GM21390 (cell line): ENCODE measurements around the gene VPS26C.
"Not testable (repeated sequence)": the region's sequence is repeated elsewhere in the genome, so short reads cannot be mapped to it uniquely, and the experiment has no call there.

Source experiments
- ATAC-seq: cut with Tn5 transposase; IDR thresholded peaks from one replicate; pipeline ENCODE4 v1.9.1; 2021; ENCODE audit not compliant: unreplicated experiment

VPS26C gene

GRCh38 chr21:37267269-37268185 lies at the start of gene VPS26C:
Gene VPS26C, minus strand, starts transcription at chr21:37267334. Its CDS starts 40 bp downstream, at chr21:37267294.
- peak; percentile 87 for ATAC-seq

GRCh38 chr21:37316072-37316471 lies 48.9 kb upstream of the VPS26C start:
- not testable (repeated sequence) for ATAC-seq

GRCh38 chr21:37300114-37300751 lies 33.1 kb upstream of the VPS26C start:
- no peak for ATAC-seq

- no peak for ATAC-seq
Measured at GRCh38 chr21:37297364-37297763, 30.2 kb upstream of the VPS26C start.

GRCh38 chr21:37294679-37295078 lies 27.5 kb upstream of the VPS26C start:
- no peak for ATAC-seq

- ATAC-seq, result no peak
Measured at GRCh38 chr21:37292941-37293340, 25.8 kb upstream of the VPS26C start.

- ATAC-seq, result no peak
Measured at GRCh38 chr21:37292041-37292440, 24.9 kb upstream of the VPS26C start.

GRCh38 chr21:37283191-37283710 lies 16.1 kb upstream of the VPS26C start:
- ATAC-seq, result not testable (repeated sequence)

- not testable (repeated sequence) for ATAC-seq
Measured at GRCh38 chr21:37282602-37283001, 15.5 kb upstream of the VPS26C start.

- ATAC-seq, result no peak
Measured at GRCh38 chr21:37281993-37282392, 14.9 kb upstream of the VPS26C start.

GRCh38 chr21:37281579-37281978 lies 14.4 kb upstream of the VPS26C start:
- no peak for ATAC-seq

- ATAC-seq, result not testable (repeated sequence)
Measured at GRCh38 chr21:37279271-37279670, 12.1 kb upstream of the VPS26C start.

GRCh38 chr21:37278199-37278598 lies 11.1 kb upstream of the VPS26C start:
- no peak for ATAC-seq

- no peak for ATAC-seq
Measured at GRCh38 chr21:37276377-37276776, 9.2 kb upstream of the VPS26C start.

GRCh38 chr21:37273911-37274690 lies 7.0 kb upstream of the VPS26C start:
- no peak for ATAC-seq

GRCh38 chr21:37273440-37273839 lies 6.3 kb upstream of the VPS26C start:
- ATAC-seq, result no peak

GRCh38 chr21:37272897-37273296 lies 5.8 kb upstream of the VPS26C start:
- no peak for ATAC-seq

GRCh38 chr21:37270576-37271365 lies 3.6 kb upstream of the VPS26C start:
- no peak for ATAC-seq

GRCh38 chr21:37269481-37269880 lies 2.3 kb upstream of the VPS26C start:
- no peak for ATAC-seq

- ATAC-seq, result no peak
Measured at GRCh38 chr21:37268186-37268503, 1.0 kb upstream of the VPS26C start.
